ENCODE measurements around the gene IQCE. TPM values are rescaled to one million over a fixed set of nuclear protein-coding genes. Genes with fewer than 3 reads are reported as not detected.

IQCE gene
- polyA plus RNA-seq, 1 donor from 2014 or later = 21.2 TPM

GRCh38 chr7:2521952-2522591 is 36.7 kb upstream of the IQCE start:
- H3K9me2 ChIP-seq (ENCODE audit: insufficient read depth, low read length) = no peaks in the 10 kb centered on the region
- H3K9me3 ChIP-seq (ENCODE audit: low read length) = no peaks in the 10 kb centered on the region
- H3K4me3 ChIP-seq (ENCODE audit: low read length) = no peak overlapping the region
- no peak overlapping the region for H3K27ac ChIP-seq (ENCODE audit: low read length)
- no peak overlapping the region for H2AFZ ChIP-seq (ENCODE audit: low read depth, low read length)
- TF ChIP-seq RAD21 (conservative IDR thresholded peaks at IDR 0.05) (no peak), CTCF (IDR thresholded peaks at IDR 0.05; ENCODE audit: poor library complexity, severe bottlenecking) (peak; percentile 12), EZH2 (IDR thresholded peaks at IDR 0.05; ENCODE audit: borderline replicate concordance, insufficient read depth, low read length, poor library complexity, severe bottlenecking) (no peak), TAF1 (IDR thresholded peaks at IDR 0.05; ENCODE audit: low read depth) (no peak)
- peaks cover 10% of the 10 kb centered on the region for H3K27me3 ChIP-seq (ENCODE audit: insufficient read depth, low read depth, low read length)
- no peaks in the 10 kb centered on the region for H3F3A ChIP-seq (ENCODE audit: insufficient read depth, low read length, poor library complexity, severe bottlenecking)
- no peak overlapping the region for H3K9ac ChIP-seq (ENCODE audit: low read length)
- no peaks in the 10 kb centered on the region for H3K36me3 ChIP-seq (ENCODE audit: insufficient read depth, low read length)
- H3K79me2 ChIP-seq (replicated peaks; ENCODE audit: insufficient read depth, low read length) = peaks cover 34% of the 10 kb centered on the region
- H3K4me2 ChIP-seq (ENCODE audit: low read length) = no peak overlapping the region
- no peaks in the 10 kb centered on the region for H4K20me1 ChIP-seq (ENCODE audit: insufficient read depth)

- Histone ChIP-seq H3K9me3 (ENCODE audit: low read length) (no peaks in the 10 kb centered on the region), H3K79me2 (replicated peaks; ENCODE audit: insufficient read depth, low read length) (peaks cover 34% of the 10 kb centered on the region), H3K27me3 (ENCODE audit: insufficient read depth, low read depth, low read length) (peaks cover 10% of the 10 kb centered on the region), H3K27ac (ENCODE audit: low read length) (no peak overlapping the region), H3K4me2 (ENCODE audit: low read length) (no peak overlapping the region), H3K36me3 (ENCODE audit: insufficient read depth, low read length) (no peaks in the 10 kb centered on the region), H3K9me2 (ENCODE audit: insufficient read depth, low read length) (no peaks in the 10 kb centered on the region), H4K20me1 (ENCODE audit: insufficient read depth) (no peaks in the 10 kb centered on the region), H3F3A (ENCODE audit: insufficient read depth, low read length, poor library complexity, severe bottlenecking) (no peaks in the 10 kb centered on the region), H2AFZ (ENCODE audit: low read depth, low read length) (no peak overlapping the region), H3K4me3 (ENCODE audit: low read length) (no peak overlapping the region), H3K9ac (ENCODE audit: low read length) (no peak overlapping the region)
- TF ChIP-seq POLR2AphosphoS5 (IDR thresholded peaks at IDR 0.05) (no peak), RAD21 (conservative IDR thresholded peaks at IDR 0.05) (no peak)
Measured at GRCh38 chr7:2522780-2523433, 35.9 kb upstream of the IQCE start.

GRCh38 chr7:2523461-2523936 is 35.3 kb upstream of the IQCE start:
- H3K36me3 ChIP-seq (ENCODE audit: insufficient read depth, low read length) = no peaks in the 10 kb centered on the region
- no peaks in the 10 kb centered on the region for H4K20me1 ChIP-seq (ENCODE audit: insufficient read depth)
- no peak overlapping the region for H3K9ac ChIP-seq (ENCODE audit: low read length)
- TF ChIP-seq REST (IDR thresholded peaks at IDR 0.05; ENCODE audit: borderline replicate concordance) = no peak
- no peak for TF ChIP-seq TAF1 (IDR thresholded peaks at IDR 0.05; ENCODE audit: low read depth)
- no peak for TF ChIP-seq POLR2AphosphoS5 (IDR thresholded peaks at IDR 0.05)
- TF ChIP-seq CTCF (IDR thresholded peaks at IDR 0.05; ENCODE audit: poor library complexity, severe bottlenecking) = no peak
- no peak for TF ChIP-seq EP300 (conservative IDR thresholded peaks at IDR 0.05; ENCODE audit: poor library complexity, severe bottlenecking)
- no peak for TF ChIP-seq SMC3 (conservative IDR thresholded peaks at IDR 0.05; ENCODE audit: poor library complexity)
- no peak for TF ChIP-seq MXI1 (conservative IDR thresholded peaks at IDR 0.05; ENCODE audit: poor library complexity, severe bottlenecking)
- no peak for TF ChIP-seq EZH2 (IDR thresholded peaks at IDR 0.05; ENCODE audit: borderline replicate concordance, insufficient read depth, low read length, poor library complexity, severe bottlenecking)
- TF ChIP-seq RAD21 (conservative IDR thresholded peaks at IDR 0.05) = no peak
- no peak overlapping the region for H3K4me3 ChIP-seq (ENCODE audit: low read length)
- H3K27me3 ChIP-seq (ENCODE audit: insufficient read depth, low read depth, low read length) = peaks cover 8% of the 10 kb centered on the region
- H3K4me2 ChIP-seq (ENCODE audit: low read length) = no peak overlapping the region
- H3F3A ChIP-seq (ENCODE audit: insufficient read depth, low read length, poor library complexity, severe bottlenecking) = no peaks in the 10 kb centered on the region
- H3K9me2 ChIP-seq (ENCODE audit: insufficient read depth, low read length) = no peaks in the 10 kb centered on the region
- peaks cover 34% of the 10 kb centered on the region for H3K79me2 ChIP-seq (replicated peaks; ENCODE audit: insufficient read depth, low read length)
- H3K27ac ChIP-seq (ENCODE audit: low read length) = no peak overlapping the region
- H3K9me3 ChIP-seq (ENCODE audit: low read length) = no peaks in the 10 kb centered on the region
- H2AFZ ChIP-seq (ENCODE audit: low read depth, low read length) = no peak overlapping the region

Measured in neural cell (in vitro differentiated cells).